ENCODE data around the gene QSOX2.

QSOX2 gene

GRCh38 chr9:136171009-136171800 lies 74.4 kb downstream of the QSOX2 start:
- no peak for DNase-seq

DNA sequence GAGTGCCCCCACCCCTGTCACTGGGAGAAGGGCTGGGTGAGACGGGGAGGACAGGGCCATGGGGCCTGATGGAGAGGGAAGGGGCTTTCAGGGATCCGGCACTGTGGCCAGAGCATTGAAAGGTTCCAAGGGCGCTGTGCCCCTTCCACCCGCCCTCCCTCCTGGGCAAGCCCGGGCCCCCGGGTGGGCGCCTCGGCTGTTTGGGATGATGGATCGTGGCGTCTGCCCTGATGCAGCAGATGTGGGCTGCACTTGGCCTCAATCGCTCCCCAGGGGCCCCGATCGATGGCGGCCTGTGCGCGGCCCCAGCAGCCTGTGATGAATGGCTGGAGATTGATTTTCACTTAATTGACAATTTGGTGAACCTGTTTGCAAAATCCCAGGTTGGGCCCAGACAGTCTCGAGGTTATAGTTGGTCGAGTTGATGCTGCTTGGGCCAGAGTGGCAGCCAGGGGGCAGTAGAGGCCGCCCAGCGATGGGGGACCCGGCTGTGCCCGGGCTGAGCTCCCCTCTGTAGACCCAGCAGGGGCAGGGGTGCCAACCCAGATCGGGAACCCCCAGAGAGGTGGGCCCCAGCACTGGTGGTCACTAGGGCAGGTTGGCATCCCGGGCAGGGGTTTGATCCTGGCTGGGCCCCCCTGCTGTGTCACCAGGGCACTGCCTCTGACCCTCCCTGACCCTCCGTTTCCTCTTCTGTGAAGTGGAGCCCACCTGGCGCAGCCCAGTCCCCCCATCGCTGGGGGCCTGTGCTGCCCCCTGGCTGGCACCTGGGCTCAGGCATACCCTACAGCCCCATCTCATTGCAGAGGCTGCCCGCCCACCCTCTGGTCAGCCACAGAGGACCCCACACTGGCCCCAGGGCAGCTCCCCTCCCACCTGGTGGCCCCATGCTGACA lies 75.4 kb downstream of the QSOX2 start:
- no peak for DNase-seq

DNA sequence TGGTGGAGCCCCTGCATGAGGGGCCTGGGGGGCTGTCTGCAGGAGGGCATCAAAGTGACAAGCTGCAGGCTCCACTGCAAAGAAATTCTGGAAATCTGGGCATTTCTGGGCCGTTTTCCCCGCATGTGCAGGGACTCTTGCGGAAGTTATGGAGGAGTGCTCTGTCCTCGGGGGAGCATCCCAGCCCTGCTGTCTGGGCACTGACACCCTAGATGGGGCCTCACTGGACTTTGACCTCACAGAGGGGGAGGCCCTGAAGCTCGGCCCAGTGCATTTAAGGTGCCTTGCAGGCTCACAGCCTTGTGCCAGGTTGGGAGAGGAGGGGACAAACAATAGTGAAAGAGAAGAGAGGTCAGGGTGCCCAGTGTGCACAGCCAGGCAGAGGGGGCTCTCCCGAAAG lies 76.1 kb downstream of the QSOX2 start:
- DNase-seq = no peak

DNA sequence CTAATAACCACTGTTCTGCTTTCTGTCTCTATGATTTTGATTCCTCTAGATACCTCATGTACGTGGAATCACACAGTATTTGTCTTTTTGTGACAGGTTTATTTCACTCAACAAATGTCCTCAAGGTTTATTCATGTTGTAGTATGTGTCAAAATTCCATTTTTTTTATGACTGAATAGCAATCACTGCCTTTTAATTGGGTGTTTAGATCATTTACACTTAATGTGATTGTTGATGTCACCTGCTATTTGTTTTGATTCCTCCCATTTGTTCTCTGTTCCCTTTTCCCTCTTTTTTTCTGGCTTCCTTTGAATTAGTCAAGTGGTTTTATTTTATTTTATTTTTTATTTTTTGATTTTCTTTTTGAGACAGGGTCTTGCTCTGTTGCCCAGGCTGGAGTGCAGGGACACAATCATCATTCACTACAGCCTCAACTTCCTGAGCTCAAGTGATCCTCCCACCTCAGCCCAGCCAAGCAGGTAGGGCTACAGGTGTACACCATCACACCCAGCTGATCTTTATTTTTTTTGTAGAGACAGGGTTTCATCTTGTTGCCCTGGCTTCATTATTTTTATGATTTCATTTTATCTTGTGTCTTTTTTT lies 82.3 kb downstream of the QSOX2 start:
- DNase-seq = no peak

GRCh38 chr9:136160995-136161610 lies 84.5 kb downstream of the QSOX2 start:
- DNase-seq = no peak

DNA sequence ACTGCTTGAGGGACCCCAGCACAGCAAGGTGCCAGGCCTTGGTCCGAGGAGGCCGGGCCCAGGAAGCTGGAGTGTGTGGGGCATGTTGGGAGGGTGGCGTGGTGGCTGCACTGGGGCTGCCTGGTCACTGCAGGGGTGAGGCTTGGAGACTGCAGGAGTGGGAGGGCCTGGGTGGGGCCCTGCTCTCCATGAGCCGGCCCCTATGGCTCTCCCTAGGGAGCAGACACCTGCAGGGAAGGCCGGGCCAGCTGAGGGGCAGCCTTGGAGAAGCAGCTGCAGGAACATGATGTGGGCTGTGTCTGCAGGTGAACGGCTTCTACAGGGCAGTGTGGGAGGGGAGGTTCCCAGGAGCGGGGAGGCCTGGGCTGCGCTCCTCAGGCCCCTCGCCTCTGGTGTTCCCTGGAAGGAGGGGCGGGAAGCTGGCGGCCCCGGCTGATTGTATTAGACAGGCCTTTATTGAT lies 85.2 kb downstream of the QSOX2 start:
- no peak for DNase-seq

GRCh38 chr9:136159851-136160250 lies 85.8 kb downstream of the QSOX2 start:
- DNase-seq = no peak

GRCh38 chr9:136157477-136158265 lies 87.9 kb downstream of the QSOX2 start:
- no peak for DNase-seq
